ENCODE data around the gene PEA15. TPM values are rescaled to one million over a fixed set of nuclear protein-coding genes. Genes with fewer than 3 reads are reported as not detected.

The PEA15 gene
- total RNA-seq, 3 donors from 2014 or later (not counting 1 experiment from before 2014, with no cell fraction given) = 25.3 to 27.9 (median 25.5) TPM

DNA sequence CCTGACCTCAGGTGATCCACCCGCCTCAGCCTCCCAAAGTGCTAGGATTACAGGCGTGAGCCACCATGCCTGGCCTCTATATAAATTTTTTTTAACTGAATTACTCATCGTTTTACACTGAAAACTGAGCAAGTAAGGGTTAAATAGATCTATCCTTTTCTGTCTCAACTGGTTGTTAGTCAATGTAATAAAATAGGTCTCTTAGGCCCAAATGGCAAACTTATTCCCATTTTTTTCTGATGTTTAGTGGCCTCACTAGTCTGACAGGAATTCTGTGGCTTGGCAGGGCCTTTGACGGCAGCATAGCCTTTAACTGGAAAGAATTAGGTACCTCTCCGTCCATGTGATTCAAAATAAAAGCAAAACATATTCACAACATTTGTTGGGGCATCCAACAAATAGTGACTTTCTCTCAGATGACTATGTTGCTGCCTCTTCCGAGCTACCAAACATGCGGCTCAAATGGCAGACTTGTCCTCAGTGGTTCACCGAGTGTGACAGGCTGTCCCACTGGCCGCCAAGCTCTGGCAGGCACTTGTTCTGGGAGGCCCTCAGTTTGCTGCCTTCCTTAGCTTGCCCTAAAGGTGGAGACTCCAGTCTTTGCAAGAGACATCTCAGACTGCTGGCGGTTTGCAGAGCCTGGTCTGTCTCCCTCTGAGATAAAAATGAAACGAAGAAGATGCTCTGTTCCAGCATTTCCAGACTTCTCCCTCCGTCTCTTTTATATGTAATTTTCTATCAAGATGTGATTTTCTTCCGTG lies 36.4 kb upstream of the PEA15 start:
- TF ChIP-seq, protein P1, sequence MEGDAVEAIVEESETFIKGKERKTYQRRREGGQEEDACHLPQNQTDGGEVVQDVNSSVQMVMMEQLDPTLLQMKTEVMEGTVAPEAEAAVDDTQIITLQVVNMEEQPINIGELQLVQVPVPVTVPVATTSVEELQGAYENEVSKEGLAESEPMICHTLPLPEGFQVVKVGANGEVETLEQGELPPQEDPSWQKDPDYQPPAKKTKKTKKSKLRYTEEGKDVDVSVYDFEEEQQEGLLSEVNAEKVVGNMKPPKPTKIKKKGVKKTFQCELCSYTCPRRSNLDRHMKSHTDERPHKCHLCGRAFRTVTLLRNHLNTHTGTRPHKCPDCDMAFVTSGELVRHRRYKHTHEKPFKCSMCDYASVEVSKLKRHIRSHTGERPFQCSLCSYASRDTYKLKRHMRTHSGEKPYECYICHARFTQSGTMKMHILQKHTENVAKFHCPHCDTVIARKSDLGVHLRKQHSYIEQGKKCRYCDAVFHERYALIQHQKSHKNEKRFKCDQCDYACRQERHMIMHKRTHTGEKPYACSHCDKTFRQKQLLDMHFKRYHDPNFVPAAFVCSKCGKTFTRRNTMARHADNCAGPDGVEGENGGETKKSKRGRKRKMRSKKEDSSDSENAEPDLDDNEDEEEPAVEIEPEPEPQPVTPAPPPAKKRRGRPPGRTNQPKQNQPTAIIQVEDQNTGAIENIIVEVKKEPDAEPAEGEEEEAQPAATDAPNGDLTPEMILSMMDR (IDR thresholded peaks at IDR 0.05) = no peak
- Mint-ChIP-seq H3K9me3 (no peaks in the 10 kb centered on the region), H3K27me3 (ENCODE audit: low read depth in 2 of 2) (peaks cover 21 to 26% of the 10 kb centered on the region in 2 donors), H3K27ac (no peak overlapping the region), H3K36me3 (no peaks in the 10 kb centered on the region), H3K4me3 (no peak overlapping the region), H3K4me1 (peaks cover 20 to 22% of the 10 kb centered on the region in 2 donors)
- WGBS (ENCODE audit: insufficient coverage) = 85% methylated on average over 13 of the region's 13 CpGs
- intact Hi-C loops (cut with micrococcal nuclease) = no loop called here
- Histone ChIP-seq H3K27ac (ENCODE audit: low read length) (no peak overlapping the region), H3K4me3 (ENCODE audit: low read length) (no peak overlapping the region), H3K27me3 (ENCODE audit: control insufficient read depth, insufficient read depth, low read length) (peaks cover 4% of the 10 kb centered on the region), H3K4me1 (ENCODE audit: control insufficient read depth, insufficient read depth, low read length) (peaks cover 32% of the 10 kb centered on the region), H3K36me3 (ENCODE audit: control insufficient read depth, insufficient read depth, low read length) (no peaks in the 10 kb centered on the region), H3K9me3 (ENCODE audit: control insufficient read depth, insufficient read depth, low read length) (no peaks in the 10 kb centered on the region)
- DNase-seq = no peak
- ATAC-seq = no peak

DNA sequence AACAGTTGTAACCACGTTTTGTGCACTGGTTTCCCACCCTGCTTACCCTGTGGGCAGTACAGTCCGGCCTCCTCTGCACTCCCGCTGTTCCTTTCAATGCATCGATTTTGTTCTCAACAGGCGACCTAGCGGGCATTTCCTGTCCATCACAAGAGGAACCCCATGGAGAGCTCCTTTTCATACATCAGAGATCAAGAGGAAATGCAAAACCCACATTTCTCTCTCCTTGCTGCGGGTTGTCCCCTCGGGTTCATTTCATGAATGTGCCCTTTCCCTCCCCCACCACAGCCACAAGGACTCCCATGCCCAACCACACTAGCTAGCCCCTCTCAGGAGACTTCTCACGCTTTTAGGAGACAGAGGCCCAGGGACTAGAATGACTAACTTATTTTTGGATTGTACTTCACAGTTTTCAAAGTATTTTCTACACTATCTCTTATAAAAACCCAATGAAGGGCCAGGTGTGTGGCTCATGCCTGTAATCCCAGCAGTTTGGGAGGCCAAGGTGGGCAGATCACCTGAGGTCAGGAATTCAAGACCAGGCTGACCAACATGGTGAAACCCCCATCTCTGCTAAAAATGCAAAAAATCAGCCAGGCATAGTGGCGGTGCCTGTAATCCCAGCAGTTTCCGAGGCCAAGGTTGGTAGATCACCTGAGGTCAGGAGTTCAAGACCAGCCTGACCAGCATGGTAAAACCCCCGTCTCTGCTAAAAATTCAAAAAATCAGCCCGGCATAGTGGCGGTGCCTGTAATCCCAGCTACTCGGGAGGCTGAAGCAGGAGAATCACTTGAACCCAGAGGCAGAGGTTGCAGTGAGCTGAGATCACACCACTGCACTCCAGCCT lies 35.4 kb upstream of the PEA15 start:
- no peak overlapping the region for H3K27ac ChIP-seq (ENCODE audit: low read length)
- TF ChIP-seq, protein P1 (IDR thresholded peaks at IDR 0.05) = no peak
- WGBS (ENCODE audit: insufficient coverage) = 31% methylated on average over 15 of the region's 15 CpGs
- peaks cover 20 to 26% of the 10 kb centered on the region in 2 donors for H3K27me3 Mint-ChIP-seq (ENCODE audit: low read depth in 2 of 2)
- peaks cover 29% of the 10 kb centered on the region for H3K4me1 ChIP-seq (ENCODE audit: control insufficient read depth, insufficient read depth, low read length)
- intact Hi-C loops (cut with micrococcal nuclease) = no loop called here
- no peaks in the 10 kb centered on the region for H3K9me3 ChIP-seq (ENCODE audit: control insufficient read depth, insufficient read depth, low read length)
- H3K4me3 Mint-ChIP-seq = peak overlapping the region; percentile 45
- peaks cover 20 to 22% of the 10 kb centered on the region in 2 donors for H3K4me1 Mint-ChIP-seq
- DNase-seq (no peak), ATAC-seq (peak in 2 of 3 donors; percentile 27 to 59)
- no peak overlapping the region for H3K27ac Mint-ChIP-seq
- H3K9me3 Mint-ChIP-seq = no peaks in the 10 kb centered on the region
- H3K36me3 Mint-ChIP-seq = no peaks in the 10 kb centered on the region
- no peaks in the 10 kb centered on the region for H3K36me3 ChIP-seq (ENCODE audit: control insufficient read depth, insufficient read depth, low read length)
- peaks cover 4% of the 10 kb centered on the region for H3K27me3 ChIP-seq (ENCODE audit: control insufficient read depth, insufficient read depth, low read length)
- no peak overlapping the region for H3K4me3 ChIP-seq (ENCODE audit: low read length)

DNA sequence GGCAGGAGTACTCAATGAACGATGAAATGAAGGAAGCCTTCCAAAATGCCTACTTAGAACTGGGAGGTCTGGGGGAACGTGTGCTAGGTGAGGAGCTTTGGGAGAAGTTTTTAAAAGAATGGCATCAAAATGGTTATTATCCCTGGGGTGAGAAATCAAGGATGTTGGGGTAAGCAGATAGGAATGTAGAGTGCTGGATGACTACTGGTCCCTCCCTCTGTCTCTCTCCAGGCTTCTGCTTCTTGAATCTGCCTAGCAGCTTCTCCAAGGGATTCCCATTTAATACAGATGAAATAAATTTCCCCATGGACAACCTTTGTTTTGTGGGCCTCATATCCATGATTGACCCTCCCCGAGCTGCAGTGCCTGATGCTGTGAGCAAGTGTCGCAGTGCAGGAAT lies 33.8 kb upstream of the PEA15 start:
- Histone ChIP-seq H3K36me3 (ENCODE audit: control insufficient read depth, insufficient read depth, low read length) (no peaks in the 10 kb centered on the region), H3K4me1 (ENCODE audit: control insufficient read depth, insufficient read depth, low read length) (peaks cover 22% of the 10 kb centered on the region), H3K4me3 (ENCODE audit: low read length) (no peak overlapping the region), H3K27ac (ENCODE audit: low read length) (no peak overlapping the region), H3K27me3 (ENCODE audit: control insufficient read depth, insufficient read depth, low read length) (peaks cover 4% of the 10 kb centered on the region), H3K9me3 (ENCODE audit: control insufficient read depth, insufficient read depth, low read length) (no peaks in the 10 kb centered on the region)
- Mint-ChIP-seq H3K36me3 (no peaks in the 10 kb centered on the region), H3K4me3 (no peak overlapping the region), H3K27ac (no peak overlapping the region), H3K27me3 (ENCODE audit: low read depth in 2 of 2) (peaks cover 18 to 28% of the 10 kb centered on the region in 2 donors), H3K4me1 (peaks cover 14 to 17% of the 10 kb centered on the region in 2 donors), H3K9me3 (no peaks in the 10 kb centered on the region)
- DNase-seq (no peak), ATAC-seq (no peak)
- WGBS (ENCODE audit: insufficient coverage) = 89% methylated on average over 4 of the region's 4 CpGs
- TF ChIP-seq, protein P1 (IDR thresholded peaks at IDR 0.05) = no peak
- intact Hi-C loops (cut with micrococcal nuclease) = no loop called here

Data from natural killer cell (primary cell).